GM18870 (cell line): ENCODE results near the gene MRPL55.

Experiments used
- ATAC-seq: cut with Tn5 transposase; IDR thresholded peaks from one replicate; pipeline ENCODE4 v1.9.1; 2021; ENCODE audit warnings: moderate library complexity; ENCODE audit not compliant: unreplicated experiment

The MRPL55 gene

GRCh38 chr1:228148196-228148861 lies 39.2 kb upstream of the MRPL55 start:
- no peak for ATAC-seq

DNA sequence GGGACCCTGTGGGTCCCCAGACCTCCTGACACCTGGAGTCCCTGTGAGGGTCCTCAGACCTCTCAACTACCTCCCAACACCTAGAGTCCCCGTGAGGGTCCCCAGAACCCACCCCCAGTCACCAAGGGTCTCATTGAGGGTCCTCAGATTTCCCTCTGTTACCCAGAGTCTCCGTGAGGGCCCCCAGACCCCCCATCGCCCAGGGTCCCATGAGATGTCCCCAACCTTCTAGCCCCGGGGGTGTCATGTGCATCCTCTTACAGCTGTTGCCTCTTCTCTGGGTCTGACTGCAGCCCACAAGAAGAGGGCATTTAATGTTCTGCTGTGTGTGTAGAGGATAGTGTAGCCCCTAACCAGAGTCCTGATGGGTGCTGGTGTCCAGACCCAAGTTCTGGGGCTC lies 38.7 kb upstream of the MRPL55 start:
- ATAC-seq = no peak

DNA sequence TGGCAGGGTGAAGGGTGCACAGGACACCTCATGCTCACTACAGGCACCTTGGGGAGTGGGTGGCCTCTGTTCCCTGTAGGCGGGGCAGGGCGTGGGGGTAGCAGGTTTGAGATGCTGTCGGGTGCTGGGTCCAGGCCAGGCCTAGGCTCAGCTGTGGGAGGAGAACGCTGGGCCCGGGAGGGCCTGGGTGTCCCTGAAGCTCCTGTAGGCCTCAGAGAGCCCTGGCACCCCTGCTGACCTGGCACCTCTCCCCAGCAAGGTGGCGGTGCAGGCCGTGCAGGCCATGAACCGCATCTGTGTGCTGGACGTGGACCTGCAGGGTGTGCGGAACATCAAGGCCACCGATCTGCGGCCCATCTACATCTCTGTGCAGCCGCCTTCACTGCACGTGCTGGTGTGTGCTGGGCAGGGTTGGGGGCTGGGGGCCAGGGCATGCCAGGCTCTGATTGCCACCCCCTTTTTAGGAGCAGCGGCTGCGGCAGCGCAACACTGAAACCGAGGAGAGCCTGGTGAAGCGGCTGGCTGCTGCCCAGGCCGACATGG lies 38.1 kb upstream of the MRPL55 start:
- ATAC-seq = no peak

- no peak for ATAC-seq
These were observed 37.5 kb upstream of the MRPL55 start for GRCh38 chr1:228146417-228147150.

DNA sequence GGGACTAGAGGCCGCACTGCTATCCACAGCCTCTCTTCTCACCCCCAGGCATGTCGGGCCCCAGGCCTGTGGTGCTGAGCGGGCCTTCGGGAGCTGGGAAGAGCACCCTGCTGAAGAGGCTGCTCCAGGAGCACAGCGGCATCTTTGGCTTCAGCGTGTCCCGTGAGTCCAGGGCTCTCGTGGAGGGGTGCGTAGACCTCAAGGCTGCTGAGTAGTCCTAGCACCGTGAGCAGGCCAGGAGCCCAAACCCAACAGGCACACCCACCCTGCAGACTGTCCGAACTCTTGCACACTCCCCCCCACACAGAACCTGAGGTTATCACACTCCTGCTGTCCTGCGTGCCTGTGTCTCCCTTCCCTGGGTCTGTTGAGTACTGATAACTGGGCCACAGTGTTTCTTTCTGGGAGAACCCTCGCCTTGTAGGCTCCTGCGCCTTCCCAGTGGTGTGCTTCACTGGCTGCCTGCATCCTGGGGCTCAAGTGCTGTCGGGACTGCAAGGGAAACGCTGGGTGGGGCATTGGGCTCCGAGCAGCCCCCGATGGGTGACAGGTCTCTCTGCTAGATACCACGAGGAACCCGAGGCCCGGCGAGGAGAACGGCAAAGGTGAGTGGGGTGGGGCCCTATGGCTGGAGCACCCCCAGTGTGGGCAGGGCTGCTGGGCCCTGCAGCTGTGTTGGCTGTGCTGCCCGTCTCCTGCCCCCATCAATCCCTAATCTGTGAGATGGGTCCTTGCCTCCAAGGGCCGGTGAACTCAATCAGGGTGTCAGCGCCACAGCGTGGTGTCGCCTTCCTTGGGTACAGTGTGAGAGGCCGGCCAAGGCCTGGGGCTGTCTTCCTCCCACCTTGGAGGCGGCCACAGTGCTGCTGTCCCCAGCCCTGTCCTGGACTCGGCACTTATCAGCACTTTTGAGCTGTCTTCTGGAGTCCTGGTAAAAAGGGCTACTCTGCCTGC lies 36.6 kb upstream of the MRPL55 start:
- ATAC-seq = no peak

DNA sequence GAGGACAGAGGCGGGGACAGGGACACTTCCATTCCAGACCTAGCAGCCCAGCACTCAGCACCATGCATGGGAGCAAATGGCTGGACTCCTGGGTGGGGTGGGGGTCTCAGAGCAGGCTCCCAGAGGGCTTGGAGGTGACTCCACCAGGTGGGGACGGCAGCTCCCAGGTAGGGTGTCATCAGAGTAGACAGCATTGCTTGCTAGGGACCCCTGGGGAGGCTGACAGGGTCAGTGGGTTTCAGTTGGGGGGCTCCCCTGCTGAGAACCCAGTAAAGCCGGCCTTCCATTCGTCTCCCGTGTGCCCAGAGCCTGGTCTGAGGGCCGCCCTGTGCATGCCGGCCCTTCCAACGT lies 35.9 kb upstream of the MRPL55 start:
- ATAC-seq = no peak

GRCh38 chr1:228144193-228144992 lies 35.3 kb upstream of the MRPL55 start:
- no peak for ATAC-seq

DNA sequence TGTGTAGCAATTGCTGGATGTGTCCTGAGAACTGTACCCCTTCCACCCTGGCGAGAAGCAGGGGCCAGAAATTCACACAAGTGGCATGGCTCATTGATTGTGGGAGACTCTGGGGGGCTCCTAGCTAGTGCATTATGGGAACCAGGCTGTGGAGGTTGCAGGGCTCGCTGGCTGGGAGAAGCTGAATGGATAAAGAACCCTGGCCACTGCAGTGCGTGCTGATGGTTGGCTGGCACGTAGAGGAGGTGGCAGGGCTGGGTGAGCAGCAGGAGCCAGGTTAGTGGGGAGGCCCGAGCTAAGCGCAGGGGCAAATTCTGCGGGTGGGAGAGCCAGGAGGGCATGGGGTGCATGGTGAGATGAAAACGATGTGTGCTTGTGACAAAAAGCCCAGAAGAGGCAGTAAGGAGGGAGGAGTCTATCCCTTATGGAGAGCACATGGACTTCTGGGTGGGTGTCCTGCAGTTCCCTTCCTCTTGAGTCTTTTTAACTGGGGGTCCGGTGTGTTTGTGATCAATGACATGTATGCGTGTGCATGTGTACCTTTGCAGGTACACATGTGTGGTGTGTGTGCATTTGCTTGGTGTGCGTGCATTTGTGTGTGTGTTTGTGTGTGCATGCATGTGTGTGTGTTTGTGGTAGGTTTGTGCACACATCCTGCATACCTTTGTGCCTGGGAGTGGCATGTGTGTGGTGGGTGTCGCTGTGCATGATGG lies 34.5 kb upstream of the MRPL55 start:
- no peak for ATAC-seq

DNA sequence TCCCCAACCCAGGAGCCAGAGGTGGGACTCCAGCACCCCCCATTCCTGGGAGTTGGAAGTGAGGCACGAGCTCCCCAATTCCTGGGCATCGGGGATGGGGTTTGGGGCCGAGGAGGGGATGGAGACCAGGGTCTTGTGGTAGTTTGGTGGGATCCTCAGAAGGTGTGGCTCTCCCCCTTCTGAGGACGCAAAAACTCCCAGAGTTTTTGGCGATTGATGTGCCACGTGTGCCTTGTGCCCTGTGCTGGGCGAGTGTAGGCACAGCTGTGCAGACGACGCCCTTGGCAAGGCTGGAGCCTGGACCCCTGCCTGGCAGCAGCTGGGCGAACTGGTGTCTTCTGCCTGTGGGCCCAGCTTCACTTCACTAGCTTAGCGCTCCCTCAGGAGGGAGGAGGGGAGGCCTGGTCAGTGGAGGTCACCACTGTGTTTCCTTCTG lies 33.6 kb upstream of the MRPL55 start:
- ATAC-seq = no peak

DNA sequence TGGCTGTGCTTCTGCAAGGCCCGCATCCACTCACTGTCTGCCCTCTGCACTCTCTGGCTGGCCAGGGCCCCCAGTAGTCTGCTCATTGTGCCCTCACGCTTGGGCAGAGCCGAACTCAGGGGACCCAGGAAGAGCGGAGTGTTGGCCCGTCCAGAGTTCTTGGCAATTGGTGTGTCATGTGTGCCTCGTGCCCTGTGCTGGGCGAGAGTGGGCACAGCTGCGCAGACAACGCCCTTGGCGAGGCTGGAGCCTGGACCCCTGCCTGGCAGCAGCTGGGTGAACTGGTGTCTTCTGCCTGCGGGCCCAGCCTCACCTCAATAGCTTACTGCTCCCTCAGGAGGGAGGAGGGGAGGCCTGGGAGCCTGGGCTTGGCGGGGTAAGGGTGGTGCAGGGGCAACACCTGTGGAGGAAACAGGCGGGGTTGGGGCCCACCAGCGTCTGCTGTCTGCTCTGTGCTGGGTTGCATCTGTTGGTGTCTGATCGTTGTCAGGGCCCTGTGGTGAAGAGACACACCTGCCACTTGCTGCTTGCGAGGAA lies 33.1 kb upstream of the MRPL55 start:
- no peak for ATAC-seq

- ATAC-seq = no peak
These were observed 32.3 kb upstream of the MRPL55 start for GRCh38 chr1:228141226-228142044.

DNA sequence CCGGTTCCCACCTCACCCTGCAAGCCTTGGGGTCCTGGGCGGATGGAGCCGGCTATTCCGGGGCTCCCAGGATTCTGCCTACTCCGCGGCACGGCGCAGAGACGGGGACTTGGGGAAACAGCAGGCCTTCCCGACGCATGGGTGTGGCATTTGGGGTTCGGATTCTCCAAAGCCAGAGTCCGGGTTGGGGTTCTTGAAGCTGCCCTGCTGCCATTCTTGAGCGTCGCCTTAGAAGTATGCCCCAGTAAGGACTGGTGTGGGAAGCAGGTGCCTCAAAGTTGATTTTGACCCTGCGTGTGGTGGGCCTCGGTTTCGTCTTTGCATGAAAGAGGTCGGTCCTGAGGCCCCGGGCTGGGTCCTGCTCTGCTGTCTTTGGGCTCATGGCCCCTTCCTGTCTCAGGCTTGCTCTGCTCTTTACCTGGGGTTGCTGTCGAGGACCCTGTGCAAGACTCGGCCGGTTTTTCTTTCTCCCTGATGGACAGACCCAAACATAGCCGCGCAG lies 31.7 kb upstream of the MRPL55 start:
- ATAC-seq = no peak

DNA sequence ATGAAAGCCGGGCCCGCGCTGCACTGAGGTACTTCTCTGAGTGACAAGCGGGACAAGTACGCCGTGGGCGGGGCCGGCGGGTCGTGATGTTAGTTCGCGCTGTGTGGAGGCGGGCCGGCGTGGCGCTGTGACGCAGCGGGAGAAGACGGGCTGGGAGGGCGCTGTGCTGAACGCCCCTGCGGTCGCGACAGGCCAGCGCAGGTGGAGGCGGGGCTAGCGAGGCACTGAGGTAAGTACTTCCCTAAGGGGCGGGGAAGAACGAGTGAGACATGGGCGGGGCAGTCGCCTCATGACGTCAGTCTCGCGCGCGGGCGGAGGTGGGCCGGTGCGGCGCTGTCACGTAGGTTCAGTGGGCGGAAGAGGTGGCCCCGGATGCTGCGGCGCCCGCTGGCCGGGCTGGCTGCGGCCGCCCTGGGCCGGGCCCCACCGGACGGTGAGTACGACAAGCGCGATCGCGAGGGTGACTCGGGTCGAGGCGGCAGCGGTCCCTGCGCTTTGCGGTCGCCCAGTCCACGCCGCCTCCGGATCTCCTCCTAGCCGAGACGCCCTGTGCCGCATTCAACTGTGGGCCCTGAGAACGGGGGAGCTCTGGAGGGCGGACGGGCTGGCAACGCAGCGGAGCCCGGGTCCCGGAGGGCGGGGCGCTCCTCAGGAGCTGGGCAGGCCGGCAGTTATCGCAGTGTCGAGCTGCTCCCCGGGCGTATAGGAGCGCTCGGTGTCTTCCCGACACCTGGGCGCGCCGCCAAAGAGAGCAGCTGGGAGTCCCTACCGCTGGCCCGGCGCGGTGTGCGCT lies 31.0 kb upstream of the MRPL55 start, which contains the start of gene GUK1:
TSS of gene GUK1 (plus strand) at position 349 of the 793 bp plus-strand sequence. CDS start at position 373, 24 bp downstream.
- peak; percentile 90 for ATAC-seq

- no peak for ATAC-seq
These were observed 30.4 kb upstream of the MRPL55 start for GRCh38 chr1:228139406-228139930.

DNA sequence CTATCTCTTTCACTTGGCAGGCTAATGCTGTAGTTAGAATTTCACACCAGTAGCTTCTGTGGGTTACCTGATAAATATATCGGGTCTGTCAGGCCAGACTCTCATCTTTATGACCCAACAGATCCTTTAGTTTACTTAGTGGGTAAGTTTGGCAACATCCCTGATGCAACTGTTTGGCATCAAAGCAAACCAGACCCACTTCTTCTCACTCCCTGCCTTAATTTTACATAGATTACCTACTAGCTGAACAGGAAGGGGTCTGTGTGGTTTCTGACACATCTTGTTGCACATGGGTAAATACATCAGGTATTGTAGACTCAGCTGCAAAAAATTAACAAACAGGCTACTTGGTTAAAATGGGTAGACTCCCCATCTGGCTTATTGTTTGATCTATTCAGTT lies 27.8 kb upstream of the MRPL55 start:
- ATAC-seq = no peak

GRCh38 chr1:228134591-228134990 lies 25.5 kb upstream of the MRPL55 start:
- ATAC-seq = no peak

- no peak for ATAC-seq
These were observed 22.7 kb upstream of the MRPL55 start for GRCh38 chr1:228131766-228132165.
